HG02840 (cell line): ENCODE data around the gene KCNQ4.

Experiments used
- ATAC-seq: cut with Tn5 transposase; IDR thresholded peaks from one replicate; pipeline ENCODE4 v1.9.1; 2021; ENCODE audit warnings: mild to moderate bottlenecking, moderate library complexity, moderate number of reproducible peaks; ENCODE audit not compliant: unreplicated experiment, low FRiP score

Gene KCNQ4

GRCh38 chr1:40753142-40753882, 30.3 kb upstream of the KCNQ4 start:
- no peak for ATAC-seq

- ATAC-seq, result no peak
These were observed 29.4 kb upstream of the KCNQ4 start for GRCh38 chr1:40754201-40754600.

- no peak for ATAC-seq
These were observed 28.5 kb upstream of the KCNQ4 start for GRCh38 chr1:40755067-40755466.

- no peak for ATAC-seq
These were observed 27.1 kb upstream of the KCNQ4 start for GRCh38 chr1:40756523-40756922.

- no peak for ATAC-seq
These were observed 26.5 kb upstream of the KCNQ4 start for GRCh38 chr1:40757084-40757483.

GRCh38 chr1:40758004-40758403, 25.6 kb upstream of the KCNQ4 start:
- no peak for ATAC-seq

- no peak for ATAC-seq
These were observed 24.8 kb upstream of the KCNQ4 start for GRCh38 chr1:40758578-40759343.

- no peak for ATAC-seq
These were observed 22.6 kb upstream of the KCNQ4 start for GRCh38 chr1:40760984-40761383.

GRCh38 chr1:40762144-40762923, 21.3 kb upstream of the KCNQ4 start:
- ATAC-seq, result no peak

GRCh38 chr1:40763742-40764532, 19.6 kb upstream of the KCNQ4 start:
- ATAC-seq, result no peak

- no peak for ATAC-seq
These were observed 18.6 kb upstream of the KCNQ4 start for GRCh38 chr1:40764981-40765380.

- no peak for ATAC-seq
These were observed 17.6 kb upstream of the KCNQ4 start for GRCh38 chr1:40766017-40766416.

GRCh38 chr1:40766560-40766959, 17.0 kb upstream of the KCNQ4 start:
- no peak for ATAC-seq

- ATAC-seq, result no peak
These were observed 15.2 kb upstream of the KCNQ4 start for GRCh38 chr1:40768146-40768990.

- ATAC-seq, result no peak
These were observed 13.8 kb upstream of the KCNQ4 start for GRCh38 chr1:40769815-40770214.

- ATAC-seq, result no peak
These were observed 13.1 kb upstream of the KCNQ4 start for GRCh38 chr1:40770296-40771070.

- no peak for ATAC-seq
These were observed 11.2 kb upstream of the KCNQ4 start for GRCh38 chr1:40772146-40772955.

- no peak for ATAC-seq
These were observed 9.8 kb upstream of the KCNQ4 start for GRCh38 chr1:40773748-40774265.
